GM19372 (cell line): ENCODE data around the gene WDR76.

ENCODE experiments used
- ATAC-seq: cut with Tn5 transposase; IDR thresholded peaks from one replicate; pipeline ENCODE4 v1.9.1; 2021; ENCODE audit warnings: mild to moderate bottlenecking, low read depth, moderate library complexity; ENCODE audit not compliant: unreplicated experiment

The WDR76 gene

DNA sequence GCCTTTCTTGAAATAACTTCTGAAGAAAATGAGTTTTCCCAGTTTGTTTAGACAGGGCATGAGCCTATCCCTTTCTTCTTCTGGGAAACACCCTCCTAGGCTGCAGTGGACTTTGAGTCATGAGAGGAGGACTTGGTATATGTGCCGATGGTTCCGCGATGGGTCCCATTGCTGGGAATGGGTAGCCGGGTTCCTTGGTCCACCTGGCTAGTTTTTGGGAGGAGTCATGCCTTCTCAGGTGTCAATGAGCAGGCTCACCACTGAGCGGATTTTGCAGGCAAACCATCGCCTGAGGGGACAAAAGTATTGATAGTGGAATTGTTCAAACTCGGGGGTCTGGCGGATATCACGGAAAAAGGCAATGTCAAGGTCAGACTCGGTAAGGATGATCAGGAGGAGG is 46.8 kb downstream of the WDR76 start:
- no peak for ATAC-seq

DNA sequence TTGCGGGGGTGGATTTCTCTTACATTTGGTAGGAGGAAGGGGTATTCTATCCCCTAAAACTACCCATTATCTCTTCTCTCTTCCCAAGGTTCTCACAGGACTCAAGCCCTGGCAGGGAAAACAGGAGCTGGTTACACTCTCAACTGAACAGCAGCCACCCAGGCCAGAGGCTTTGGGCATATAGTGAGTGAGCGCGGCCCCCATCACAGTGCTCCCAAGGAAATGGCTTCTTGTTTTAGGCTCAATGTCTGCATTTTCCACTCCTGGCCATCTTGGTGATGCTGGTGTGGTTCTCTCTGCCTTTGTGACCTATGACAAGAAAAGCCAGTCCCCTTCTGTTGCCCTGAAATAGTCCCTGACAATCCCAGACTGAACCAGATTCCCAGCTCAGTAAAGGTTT is 50.1 kb downstream of the WDR76 start:
- ATAC-seq = no peak

DNA sequence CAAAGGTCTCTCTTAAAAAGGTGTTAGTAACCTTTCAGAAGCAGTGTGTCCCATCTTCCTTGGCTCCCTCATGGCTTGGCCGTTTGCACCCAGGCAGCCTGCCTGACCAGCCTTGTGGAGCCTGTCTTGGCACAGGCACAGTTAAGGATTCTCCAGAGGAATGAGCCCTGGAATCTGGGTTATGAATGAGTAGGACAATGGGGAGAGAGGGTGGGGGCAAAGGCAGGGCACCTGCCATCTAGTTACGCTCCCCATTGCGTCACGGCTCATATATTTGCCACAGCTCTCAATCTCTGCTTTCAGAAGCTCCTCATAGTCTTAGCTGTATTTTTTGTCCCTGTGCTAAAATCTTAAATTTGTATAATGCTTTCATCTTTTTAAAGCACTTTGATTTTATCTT is 50.6 kb downstream of the WDR76 start:
- ATAC-seq = no peak

DNA sequence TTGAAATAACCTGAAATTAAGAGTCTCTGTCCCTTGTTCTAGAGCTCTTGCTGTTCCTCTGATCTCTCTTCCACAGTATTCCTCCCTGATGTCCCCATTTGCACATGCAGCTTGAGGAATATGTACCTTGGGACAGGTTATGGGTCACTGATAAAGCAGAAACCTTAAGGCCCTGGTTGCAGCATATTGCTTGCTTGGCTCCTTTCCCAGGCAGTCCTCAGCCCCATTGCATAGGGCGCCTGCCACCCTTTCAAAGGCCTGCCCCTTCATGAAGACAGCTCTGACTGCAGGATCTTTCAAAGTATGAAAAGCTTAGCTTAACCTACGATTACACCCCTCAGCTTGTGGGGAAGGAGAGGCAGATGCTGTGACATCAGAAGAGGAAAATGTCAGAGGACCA is 51.6 kb downstream of the WDR76 start:
- ATAC-seq = no peak

DNA sequence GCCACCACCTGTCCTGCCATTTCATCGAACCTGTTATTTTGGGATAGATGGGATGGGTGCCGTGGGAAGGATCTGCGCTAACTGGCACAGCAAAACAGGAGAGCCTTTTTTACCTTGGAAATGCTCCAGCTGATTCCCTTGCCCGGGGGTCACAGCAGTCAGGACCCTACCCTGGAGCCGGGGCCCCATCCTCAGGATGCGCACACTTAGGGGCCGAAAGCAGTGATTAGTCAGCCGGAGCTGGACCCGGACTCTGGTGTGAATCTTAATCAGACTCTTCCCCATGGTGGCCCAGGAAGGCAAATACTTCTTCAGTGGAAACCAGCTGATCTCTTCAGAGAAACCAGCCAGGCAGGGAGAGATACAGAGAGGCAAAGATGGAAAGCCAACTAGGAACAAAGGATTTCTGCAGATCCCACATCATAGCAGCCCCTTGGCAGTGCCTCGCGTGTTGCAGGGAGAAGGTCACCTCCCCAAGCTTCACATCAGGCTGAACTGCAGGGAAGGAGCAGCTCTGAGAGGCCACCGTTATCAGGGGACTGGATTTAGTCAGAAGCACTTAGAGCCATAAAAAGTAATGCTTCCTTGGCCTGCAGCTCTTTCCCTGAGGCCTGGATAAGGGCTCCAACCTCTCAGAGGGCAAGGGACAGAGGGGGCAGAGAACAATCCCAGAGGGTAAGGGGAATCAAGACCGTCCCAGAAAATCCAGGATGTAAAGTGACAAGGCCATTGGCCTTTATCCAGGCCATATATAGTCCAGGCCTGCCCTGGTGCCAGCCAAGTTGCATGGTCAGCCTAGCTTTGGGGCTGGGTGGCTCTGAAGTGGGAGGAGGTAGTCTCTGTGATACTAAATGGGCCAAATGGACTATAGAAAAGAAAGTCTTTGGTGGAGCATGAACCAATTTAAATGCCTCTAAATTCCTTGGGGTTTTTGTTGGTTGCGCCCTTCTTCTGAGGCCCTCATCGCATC is 52.9 kb downstream of the WDR76 start:
- no peak for ATAC-seq

DNA sequence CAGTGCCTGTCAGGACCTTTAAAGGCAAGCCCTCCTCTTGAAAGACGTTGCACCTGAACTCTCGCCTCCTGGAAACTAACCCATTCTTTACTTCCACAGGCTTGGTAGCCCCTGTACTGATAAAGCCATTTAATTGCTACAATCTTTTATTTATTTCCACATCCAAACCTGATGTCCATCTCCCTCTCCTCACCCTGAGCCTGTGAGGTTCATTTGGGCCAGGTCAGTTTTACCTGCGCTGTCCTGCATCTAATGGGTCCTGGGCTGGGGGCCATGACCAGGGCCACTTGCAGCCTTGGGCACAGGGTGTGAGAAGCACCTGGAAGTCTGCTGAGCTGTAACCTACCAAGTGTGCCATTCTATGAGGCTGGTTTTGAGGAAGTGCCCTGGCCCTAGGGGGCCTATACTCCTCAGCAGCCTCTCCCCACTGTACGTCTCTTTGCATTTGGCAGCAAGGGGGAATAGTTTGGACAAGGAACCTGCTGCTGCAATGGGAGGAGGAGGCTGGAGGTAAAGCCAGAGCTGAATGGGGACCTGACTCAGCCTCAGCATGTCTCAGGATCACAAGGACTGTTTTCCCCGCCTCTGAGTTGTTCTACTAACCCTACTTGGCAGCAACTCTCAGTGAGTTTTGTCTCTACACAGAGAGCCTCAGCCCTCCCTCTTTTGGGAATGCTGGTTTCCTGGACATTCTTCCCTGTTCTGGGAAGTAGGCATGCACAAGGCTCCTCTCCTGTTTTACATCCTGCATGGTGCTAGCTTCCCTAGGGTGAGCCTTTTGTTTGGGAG is 53.8 kb downstream of the WDR76 start:
- no peak for ATAC-seq

DNA sequence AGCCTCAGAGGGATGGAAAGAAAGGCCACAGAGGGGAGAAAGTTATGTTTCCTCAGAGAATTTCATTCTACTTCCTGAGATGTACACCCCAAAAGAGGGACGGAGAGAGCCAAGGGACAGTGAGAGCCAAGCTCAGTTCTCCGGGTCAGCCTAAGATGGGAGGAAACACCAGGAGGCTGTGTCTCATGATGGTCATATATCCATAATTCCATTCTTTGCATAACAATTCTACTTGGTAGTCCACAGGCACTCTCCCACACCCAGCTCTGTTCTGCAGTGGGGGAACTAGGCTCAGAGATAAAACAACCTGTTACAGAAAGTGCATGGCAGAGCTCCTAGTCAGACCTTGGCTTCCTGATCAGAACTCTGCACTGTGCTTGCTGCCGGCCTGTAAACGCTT is 54.4 kb downstream of the WDR76 start:
- no peak for ATAC-seq

DNA sequence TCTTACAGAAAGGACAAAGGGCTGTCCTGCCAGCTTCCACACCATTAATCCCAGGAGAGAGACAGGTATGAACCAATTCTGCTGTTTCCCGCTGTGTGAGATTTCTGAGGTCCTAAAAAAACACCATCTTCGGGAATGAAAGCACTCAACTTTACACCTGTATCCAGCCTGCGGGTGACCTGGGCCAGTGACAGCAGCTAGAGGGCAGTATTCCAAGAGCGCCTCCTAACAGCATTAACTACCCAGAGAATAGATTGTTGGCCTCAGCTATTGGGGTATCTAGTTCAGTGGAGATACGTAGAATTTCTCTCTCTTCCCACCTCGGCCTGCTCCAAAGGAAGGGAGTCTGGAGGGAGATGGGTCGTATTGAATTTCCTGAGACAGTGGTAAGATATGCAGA is 55.1 kb downstream of the WDR76 start:
- ATAC-seq = no peak

DNA sequence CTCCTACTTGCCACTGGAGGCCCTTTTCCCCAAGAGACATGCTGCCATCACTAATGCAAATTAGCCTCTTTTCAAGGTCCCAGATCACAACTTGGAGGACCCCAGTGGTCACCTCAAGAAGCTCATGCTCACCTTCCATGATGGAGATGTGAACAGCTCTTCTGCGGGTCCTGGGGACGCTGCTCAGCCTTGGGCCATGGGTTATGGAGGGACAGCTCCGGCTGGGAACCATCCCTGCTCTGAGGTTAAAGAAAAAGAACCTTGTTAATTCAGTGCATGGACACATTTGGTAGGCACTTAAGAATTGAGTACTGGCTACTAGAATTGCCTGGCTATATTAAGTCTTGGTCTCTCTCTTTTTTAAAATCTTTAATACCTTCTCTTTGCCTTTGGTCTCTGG is 56.8 kb downstream of the WDR76 start:
- ATAC-seq = no peak

DNA sequence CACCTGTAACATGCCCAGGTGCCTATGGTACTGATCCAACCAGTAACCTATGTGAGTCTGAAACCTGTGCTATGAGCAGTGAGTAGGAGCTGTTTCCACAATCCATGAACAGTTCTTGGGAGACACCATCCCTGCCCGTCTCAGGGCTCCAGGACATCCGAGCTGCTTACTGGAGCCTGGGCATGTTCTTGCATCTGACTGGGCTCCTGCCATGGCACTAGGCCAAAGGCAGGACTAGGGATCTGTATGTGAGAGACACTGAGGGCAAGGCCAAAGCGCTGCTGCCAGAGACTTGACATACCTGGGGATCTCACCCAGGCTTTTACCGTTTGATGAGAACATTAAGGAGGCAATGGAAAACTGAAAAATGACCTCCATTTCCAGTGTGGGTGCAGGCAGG is 59.8 kb downstream of the WDR76 start:
- ATAC-seq = no peak

DNA sequence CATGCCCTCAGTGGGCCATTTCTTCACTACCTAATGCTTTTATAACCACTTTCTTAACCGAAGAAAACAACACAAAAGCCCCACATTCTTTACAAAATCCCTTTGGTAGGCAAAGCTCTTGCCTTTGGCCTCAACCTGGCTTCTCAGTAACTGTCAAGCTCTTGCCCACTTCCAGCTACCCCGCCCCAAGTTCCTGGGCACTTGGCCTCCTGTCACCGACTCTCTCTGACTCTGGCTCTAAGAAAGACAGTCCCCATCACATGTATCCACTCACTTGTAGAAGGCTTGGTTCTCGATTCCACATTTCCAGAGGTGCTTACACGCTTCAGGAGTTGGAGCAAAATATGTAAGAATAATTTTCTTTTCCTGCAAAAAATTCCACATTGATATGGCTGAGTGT is 61.1 kb downstream of the WDR76 start:
- no peak for ATAC-seq

DNA sequence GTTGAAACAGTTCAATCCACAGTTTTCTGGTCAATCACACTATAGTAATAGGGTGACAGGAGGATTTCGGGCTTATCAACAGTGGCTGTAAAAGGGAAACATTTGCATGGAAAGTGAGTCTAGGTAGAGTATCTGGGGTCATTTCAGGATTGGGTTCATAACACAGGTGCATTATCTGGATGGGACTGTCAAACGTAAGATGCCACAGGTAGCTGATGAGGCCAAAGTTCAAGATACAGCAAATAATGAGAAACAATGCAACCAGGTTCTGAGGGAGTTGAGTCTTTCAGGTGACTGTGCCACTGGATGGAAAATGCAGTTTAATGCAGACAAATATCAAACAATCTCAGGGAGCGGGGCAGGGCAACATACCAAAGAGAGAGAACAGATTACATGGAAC is 62.2 kb downstream of the WDR76 start:
- ATAC-seq = no peak

DNA sequence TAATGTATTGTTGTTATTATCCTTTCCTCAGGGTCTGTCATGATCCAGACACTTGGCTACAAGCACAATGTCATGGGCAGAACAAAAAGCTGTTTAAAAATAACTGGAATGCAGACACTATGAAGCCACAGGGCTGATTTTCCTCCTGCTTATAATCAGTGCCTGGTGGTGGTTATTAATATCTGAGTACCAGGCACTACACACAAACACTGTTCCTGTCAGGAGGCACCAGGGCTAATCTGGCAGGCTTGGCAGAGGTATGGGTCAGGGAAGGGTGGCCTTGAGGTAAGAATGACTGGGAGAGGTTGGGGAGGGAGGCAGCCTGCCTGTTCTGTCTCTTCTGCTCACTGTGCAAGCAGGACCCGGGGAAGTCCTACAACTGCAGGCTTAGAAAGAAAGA is 67.2 kb downstream of the WDR76 start:
- no peak for ATAC-seq

DNA sequence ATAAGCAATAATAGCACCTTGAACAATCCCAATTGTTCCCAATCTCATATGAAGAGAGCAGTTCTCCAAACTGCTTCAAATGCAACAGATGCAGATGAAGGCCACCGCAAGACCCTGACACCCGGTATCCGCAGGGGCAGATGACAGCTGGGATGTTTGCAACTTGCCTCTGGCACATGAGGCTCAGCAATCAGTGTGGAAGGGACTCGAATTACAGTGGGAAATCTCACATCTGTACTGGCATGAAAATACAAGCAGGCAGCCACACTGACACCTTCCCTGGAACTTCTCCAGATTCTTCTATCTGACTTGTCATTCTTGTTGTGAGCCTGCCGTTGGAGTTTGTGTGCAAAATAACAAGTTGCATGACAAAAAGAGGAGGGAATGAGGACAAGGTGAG is 68.8 kb downstream of the WDR76 start:
- no peak for ATAC-seq

DNA sequence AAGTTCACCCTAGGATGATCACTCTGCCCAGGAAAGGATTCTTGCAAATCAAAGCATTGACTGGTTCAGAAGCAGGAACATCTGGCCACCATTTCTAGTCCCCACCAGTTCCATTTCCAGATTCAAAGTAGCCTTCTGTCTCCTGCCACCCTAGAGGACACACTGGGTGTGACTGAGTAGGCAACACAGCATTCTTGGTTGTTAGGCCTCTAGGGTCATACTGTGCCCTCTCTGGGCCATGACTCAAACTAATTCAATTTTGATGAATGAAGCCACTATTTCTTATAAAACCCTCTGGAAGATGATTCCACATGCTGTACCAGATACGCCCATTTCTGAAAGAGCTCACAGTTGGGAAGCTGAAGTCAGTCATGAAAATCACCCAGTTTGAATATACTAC is 69.7 kb downstream of the WDR76 start:
- no peak for ATAC-seq

DNA sequence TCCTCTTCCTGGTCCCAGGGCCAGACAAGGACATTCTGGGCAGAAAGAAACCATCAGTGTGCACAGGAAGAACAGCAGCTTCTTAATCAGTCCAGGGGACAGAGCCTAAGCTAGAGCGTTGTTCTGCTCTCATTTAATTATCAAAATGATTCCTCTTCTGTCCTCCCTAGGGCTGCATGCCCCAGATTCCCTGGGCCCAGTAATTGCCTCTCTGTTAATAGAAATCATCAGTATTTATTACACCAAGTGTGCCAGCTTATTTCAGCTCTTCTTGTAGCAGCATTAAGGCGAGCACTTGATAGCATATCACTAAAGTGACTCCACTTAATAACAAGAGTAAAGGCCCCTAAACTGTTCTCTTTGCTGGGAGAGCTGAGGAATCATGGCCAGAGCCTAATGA is 72.1 kb downstream of the WDR76 start:
- no peak for ATAC-seq

DNA sequence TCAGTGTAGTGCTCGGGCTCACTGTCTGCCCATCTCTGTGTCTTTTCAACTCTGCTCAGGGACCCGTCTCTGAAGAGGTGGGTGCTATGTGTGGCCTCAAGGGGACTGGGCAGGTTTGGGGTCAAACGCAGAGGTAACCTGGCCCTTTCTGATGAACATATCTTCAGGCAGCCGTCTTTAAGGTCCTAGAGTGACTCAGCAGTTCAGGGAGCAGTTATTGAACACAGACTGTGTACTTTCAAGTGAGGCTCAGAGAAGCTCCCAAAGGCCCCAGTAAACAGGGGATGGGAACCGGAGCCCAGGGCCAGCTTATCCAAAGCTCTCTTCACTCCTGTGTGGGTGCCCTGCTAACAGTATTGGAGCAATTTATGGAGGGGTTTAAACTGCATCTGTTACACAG is 73.1 kb downstream of the WDR76 start:
- no peak for ATAC-seq

DNA sequence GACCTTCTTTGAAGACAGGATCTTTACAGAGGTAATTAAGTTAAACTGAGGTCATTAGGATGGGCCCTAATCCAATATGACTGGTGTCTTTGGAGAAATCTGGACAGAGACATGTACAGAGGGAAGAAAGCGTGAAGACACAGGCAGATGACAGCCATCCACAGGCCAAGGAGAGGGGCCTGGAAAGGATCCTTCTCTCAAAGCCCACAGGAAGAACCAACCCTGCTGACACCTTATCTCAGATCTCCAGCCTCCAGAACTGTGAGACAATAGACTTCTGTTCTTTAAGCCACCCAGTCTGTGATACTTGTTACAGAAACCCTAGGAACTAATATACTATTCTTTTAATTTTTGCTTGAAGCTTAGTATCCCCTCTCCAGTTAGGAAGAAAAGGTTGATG is 74.2 kb downstream of the WDR76 start:
- ATAC-seq = no peak

DNA sequence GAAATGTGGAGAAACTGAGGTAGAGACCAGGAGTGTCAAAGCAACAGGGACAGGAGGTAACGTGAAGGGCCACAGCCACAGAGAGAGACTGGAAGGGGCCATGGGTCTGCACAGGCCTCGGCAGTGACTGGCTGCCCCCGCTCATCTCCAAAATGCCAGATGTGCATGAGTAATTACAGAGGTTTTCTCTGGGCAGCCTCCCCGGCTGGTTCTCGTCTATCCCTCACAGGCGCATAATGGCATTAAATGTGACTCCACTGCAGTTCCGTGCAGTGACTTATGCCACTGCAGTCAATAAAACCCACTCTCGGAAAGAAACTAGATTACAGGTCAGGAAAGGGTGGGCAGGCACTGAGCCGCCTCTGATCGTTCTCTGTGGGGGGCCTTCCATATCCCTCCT is 74.7 kb downstream of the WDR76 start:
- ATAC-seq = no peak

DNA sequence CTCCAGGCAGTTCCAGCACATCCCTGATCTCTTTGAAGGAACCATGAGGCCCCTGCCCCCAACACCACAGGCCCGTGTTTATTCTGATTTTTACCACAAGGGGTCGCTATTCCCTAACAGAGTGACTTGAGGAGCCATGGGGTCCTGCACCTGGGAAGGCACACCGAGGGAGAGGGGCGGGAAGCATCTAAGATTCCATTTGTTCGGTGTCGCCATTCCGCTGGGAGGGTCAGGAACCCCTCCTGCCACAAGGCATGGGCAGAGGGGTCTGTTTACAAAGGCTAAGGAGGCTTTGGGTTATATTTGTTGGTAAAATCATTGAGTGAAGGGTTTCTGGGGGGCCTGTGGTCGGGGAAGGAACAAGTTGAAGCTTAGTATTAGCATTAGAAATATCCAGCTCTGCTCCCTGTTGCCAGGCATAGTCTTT is 77.1 kb downstream of the WDR76 start:
- ATAC-seq = no peak

DNA sequence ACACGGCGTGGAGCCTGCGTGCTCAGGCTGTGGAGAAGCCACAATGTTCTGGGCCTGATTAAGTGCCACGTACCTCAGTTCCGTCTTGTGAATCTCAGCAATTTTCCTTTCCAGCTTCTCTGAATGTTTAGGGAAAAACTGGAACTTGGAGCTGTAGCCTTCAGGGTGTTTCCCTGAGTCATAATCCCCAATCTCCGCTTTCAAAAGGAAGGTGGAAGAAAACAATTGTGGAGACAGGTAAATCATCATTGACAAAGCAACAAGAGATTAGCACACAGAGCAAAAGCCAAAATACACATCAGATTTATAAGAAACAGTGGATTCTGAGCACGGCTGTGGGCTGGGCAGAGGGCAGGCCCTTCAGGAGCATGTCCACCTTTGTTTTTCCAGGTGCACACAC is 79.0 kb downstream of the WDR76 start:
- ATAC-seq = no peak
